GM19467 (cell line): ENCODE results near the gene MMP21.

Experiments used
- ATAC-seq: cut with Tn5 transposase; IDR thresholded peaks from one replicate; pipeline ENCODE4 v1.9.1; 2021; ENCODE audit warnings: mild to moderate bottlenecking, moderate library complexity; ENCODE audit not compliant: unreplicated experiment

Gene MMP21

GRCh38 chr10:125795128-125795527, 19.5 kb upstream of the MMP21 start:
- no peak for ATAC-seq

GRCh38 chr10:125792342-125793300, 17.0 kb upstream of the MMP21 start:
- no peak for ATAC-seq

GRCh38 chr10:125788156-125789034, 12.8 kb upstream of the MMP21 start:
- ATAC-seq, result no peak

GRCh38 chr10:125785791-125786190, 10.2 kb upstream of the MMP21 start:
- ATAC-seq, result no peak

GRCh38 chr10:125783957-125784356, 8.3 kb upstream of the MMP21 start:
- peak; percentile 82 for ATAC-seq

- no peak for ATAC-seq
Measured at GRCh38 chr10:125783408-125783807, 7.8 kb upstream of the MMP21 start.

GRCh38 chr10:125782616-125783015, 7.0 kb upstream of the MMP21 start:
- no peak for ATAC-seq

GRCh38 chr10:125782054-125782453, 6.4 kb upstream of the MMP21 start:
- ATAC-seq, result no peak

- no peak for ATAC-seq
Measured at GRCh38 chr10:125781374-125781773, 5.8 kb upstream of the MMP21 start.

- ATAC-seq, result no peak
Measured at GRCh38 chr10:125779403-125780327, 4.0 kb upstream of the MMP21 start.

GRCh38 chr10:125778556-125778955, 2.9 kb upstream of the MMP21 start:
- ATAC-seq, result no peak

GRCh38 chr10:125777806-125778205, 2.2 kb upstream of the MMP21 start:
- no peak for ATAC-seq

GRCh38 chr10:125774581-125775191, 935 bp downstream of the MMP21 start:
- no peak for ATAC-seq

GRCh38 chr10:125773687-125774543, 1.7 kb downstream of the MMP21 start:
- no peak for ATAC-seq

- ATAC-seq, result no peak
Measured at GRCh38 chr10:125772864-125773180, 2.8 kb downstream of the MMP21 start.

- ATAC-seq, result no peak
Measured at GRCh38 chr10:125772112-125772863, 3.3 kb downstream of the MMP21 start.

- no peak for ATAC-seq
Measured at GRCh38 chr10:125770844-125771243, 4.8 kb downstream of the MMP21 start.

- no peak for ATAC-seq
Measured at GRCh38 chr10:125769175-125769574, 6.4 kb downstream of the MMP21 start.
